HuH-7.5 (cell line): ENCODE measurements around the gene ALDOA.

ENCODE experiments used
- DNase-seq: peaks from one replicate; pipeline ENCODE4 v3.0.0; 2011; ENCODE audit warnings: low spot score

The ALDOA gene

GRCh38 chr16:30116291-30117207 is 51.0 kb downstream of the ALDOA start:
- no peak for DNase-seq

- DNase-seq = no peak
Measured at GRCh38 chr16:30117768-30118167, 52.2 kb downstream of the ALDOA start.

- no peak for DNase-seq
Measured at GRCh38 chr16:30119428-30119827, 53.9 kb downstream of the ALDOA start.
